NCI-H1105 treated with DMSO at 0.1 percent for 48 hours (cell line): Measurements from ENCODE around the gene FA2H.
"Not testable (repeated sequence)": the region's sequence is repeated elsewhere in the genome, so short reads cannot be mapped to it uniquely, and the experiment has no call there.

ENCODE experiments used
- DNase-seq: peaks from one replicate; lab custom pipeline; 2025; lab: John Stamatoyannopoulos, UW

The FA2H gene

GRCh38 chr16:74677868-74678267 is 96.8 kb downstream of the FA2H start:
- DNase-seq = no peak

GRCh38 chr16:74673876-74674275 is 100.7 kb downstream of the FA2H start:
- no peak for DNase-seq

- not testable (repeated sequence) for DNase-seq
These were observed 105.7 kb downstream of the FA2H start for GRCh38 chr16:74668877-74669276.

- no peak for DNase-seq
These were observed 107.3 kb downstream of the FA2H start for GRCh38 chr16:74667255-74667700.

- DNase-seq = peak; percentile 95
These were observed 108.0 kb downstream of the FA2H start, which contains the start of gene RFWD3 for GRCh38 chr16:74666425-74667254. RFWD3 (minus strand) TSS chr16:74666877; CDS start chr16:74661449, 5,428 bp downstream.

- DNase-seq = no peak
These were observed 108.6 kb downstream of the FA2H start for GRCh38 chr16:74666010-74666421.
